ENCODE data around the gene AGK.

GRCh38 chr7:141659501-141659900 is 108.3 kb downstream of the AGK start:
- TF ChIP-seq POLR2AphosphoS5 (IDR thresholded peaks at IDR 0.05; ENCODE audit: borderline replicate concordance, low read depth, low read length) (no peak), EZH2 (IDR thresholded peaks at IDR 0.05) (no peak)

Data from SK-N-MC (cell line).